Stimulated activated CD4-positive, alpha-beta T cell treated with anti-CD3 and anti-CD28 coated beads, Interleukin-2, amount 100 ng/mL, for 24 hours (primary cell): ENCODE results near the gene AREL1.

Source experiments
- DNase-seq, 2 donors: peaks; one replicate each; pipeline ENCODE4 v3.0.0-alpha.2; 2020

Gene AREL1

DNA sequence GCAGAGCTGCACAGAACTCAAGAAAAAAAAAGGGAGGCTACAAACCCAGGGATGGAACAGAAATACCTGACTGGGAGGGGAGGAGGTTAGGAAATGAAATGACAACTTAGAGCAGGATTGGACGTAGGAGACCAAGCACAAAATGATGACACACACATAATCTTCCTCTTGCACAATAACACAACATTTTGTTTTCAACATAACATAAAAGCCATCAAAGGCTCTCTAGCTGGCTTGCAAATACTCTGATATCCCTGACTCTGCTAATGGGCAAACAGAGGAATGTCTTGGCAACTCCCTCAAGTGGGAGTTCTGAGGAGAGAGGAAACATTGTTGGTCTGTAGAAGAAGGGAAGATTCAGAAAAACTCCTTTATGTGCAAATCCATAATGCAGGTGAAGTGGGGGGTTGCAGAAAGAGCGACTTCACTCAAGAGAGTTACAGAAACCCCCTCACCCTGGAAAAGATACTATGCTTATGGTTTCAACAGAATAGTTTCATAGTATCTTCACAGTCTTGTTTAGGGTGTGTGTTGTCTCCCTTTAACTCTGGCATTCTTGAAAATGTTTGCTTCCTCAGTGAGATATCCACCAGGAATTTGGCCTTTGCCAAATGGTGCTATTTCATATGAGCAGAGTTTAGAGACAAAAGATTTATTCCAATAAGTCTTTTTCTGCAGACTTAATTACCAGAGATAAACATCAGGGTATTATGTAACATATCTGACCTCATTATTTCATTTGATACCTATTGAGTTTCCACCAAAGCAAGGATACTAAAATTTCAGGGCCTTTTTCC, 57.1 kb downstream of the AREL1 start:
- no peak for DNase-seq

DNA sequence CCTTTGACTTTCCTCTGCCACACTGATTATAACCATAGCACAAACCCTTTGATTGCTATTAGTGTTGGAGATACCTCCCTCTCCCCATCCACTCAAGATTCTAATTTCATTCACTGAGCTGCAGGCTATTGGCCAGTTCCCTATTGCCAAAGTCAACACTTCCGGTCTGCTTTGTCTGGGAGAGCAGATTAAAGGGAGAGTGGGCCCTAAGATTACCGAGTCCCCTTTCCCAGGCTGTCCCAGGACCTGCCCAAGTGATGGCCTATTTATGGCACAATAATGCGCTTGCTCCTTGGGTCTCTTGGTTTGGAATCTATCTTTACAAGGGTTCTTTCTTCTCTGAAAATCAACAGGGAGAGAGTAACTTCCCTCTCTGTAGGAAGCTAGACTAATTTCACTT, 57.9 kb downstream of the AREL1 start:
- no peak for DNase-seq

DNA sequence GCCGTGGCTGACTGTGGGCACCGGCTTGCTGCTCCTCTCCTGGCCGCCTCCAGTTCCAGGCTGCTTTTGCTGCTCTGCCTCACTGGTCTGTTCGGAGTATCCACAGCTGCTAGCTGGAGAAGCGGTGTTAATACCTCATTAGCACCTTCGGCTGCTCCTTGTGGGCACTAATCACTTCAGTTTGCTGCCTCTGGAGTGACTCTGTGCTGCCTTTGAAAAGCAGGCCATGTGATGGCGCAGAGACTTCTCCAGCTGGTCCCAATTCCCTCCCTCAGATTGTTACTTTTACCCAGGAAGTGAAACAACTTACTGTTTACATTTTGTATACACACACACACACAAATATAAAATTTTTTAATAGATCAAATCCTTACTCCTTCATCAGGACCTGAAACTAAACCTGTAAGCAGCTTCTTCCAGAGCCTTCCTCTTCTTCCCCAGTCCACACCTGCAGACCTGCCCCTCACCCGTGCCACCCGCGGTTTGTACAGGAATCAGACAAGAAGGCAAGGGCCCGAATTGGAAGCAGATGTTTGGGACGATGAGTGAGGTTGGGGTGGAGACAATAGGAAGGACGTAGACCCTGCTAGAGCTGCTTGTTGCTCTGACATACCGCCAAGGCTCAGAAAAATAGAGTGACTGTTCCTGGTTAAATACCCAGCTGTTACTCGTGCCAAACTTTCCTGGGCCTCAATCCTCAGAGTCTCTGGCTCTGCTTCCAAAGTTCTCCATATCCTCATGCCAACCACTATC, 59.3 kb downstream of the AREL1 start:
- DNase-seq = no peak

DNA sequence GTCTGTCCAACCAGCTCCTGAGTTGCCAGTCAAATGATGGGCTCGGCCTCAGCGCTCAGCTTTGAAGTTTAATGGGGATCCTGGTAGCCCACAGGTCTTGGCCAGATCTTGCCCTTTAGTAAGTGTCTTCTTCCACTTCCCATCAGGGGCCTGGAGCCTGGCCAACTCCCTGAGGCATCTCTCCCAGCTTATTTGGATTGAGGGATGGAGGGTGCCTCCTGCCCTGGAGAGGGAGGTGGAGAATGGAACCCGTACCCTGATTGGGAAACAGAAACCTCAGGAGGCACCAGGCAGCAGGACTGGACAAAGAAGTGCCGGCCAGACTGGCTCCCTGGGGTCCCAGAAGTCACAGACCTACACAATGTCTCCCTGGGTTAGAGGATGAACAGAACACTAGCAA, 60.3 kb downstream of the AREL1 start:
- no peak for DNase-seq

DNA sequence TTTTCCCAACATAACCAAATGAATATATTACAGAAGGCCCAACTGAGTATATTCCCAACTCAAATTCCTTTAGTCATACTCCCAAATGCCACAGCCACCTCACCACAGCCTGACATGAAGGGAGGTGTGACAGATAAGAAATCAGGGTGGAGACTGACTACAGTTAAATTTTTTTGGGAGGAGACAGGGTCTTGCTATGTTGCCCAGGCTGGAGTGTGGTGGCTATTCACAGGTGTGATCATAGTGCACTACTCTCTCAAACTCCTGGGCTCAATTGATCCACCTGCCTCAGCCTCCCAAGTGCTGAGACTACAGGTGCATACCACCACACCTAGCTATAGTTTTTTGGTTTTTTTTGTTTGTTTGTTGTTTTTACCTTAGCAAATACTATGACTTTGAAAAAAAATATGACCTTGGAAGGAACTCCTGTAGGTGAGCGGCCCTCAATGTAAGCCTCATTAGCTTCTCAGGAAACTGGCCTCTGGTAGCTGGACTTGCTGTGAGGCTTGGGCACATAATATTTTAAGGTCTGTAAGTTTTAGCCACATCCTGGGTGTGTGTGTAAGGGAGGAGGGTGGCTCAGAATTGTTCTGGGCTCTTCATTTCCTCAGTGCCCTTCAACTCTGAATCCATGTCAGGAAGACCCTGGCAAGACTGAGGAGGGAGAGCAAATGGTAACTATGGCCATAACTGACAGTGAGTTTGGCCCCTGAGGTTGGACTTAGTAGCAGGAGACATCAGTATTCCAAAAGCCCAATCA, 61.8 kb downstream of the AREL1 start:
- no peak for DNase-seq

DNA sequence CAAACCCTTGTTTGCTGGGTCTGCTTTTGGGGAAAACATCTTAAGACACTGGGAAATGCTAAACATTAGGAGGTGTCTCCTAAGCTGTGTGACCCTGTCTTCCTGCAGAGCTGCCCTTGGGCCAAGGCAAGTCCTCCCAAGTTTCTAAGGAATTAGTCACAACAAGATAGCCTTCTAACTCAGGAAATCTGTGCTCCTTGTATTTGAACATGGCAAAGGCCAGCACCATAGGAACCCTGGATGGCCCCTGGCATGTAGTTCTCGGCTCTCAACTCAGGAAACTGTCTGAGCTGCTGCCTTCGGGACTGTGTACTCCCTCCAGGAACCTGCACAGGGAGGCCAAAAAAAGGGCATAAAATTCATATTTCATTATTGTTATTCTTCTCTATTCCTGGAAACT, 63.2 kb downstream of the AREL1 start:
- no peak for DNase-seq

DNA sequence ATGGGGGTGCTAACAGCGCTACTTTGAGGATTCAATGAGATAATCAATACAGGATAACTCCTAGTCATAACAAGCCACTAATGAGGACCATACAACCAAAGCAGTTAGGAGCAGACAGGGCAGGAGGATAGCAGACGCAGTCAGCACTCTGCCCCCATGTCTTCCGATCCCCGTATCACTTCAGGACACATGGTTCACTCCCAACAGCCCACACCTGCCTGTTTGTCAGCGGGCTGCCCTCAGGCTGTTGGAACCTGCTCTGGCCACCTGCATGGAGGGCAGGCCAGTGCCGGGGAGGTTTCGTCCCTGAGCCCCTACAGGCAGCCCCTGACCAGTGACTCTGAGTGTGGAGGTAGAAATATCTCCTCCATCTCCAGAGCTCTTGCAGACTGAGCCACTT, 63.7 kb downstream of the AREL1 start:
- DNase-seq = no peak

DNA sequence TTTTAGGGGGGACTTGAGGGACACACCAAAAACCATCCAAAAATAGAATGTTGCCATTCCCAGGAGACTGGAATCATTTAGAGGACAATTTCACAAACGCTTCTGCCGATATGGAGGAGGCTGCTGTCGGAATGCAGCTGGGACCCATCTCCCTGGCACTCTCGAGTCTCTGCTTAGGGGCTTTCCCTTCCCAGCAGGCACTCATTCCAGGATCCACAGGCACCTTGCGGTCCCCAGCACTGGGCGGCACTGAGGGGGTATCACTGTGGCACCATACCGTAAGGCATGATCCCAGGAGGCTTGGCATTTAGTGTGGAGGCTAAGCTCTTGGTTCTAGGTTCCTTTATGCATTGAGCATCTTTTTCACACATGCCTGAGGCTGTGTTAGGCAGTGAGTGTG, 64.3 kb downstream of the AREL1 start:
- no peak for DNase-seq

DNA sequence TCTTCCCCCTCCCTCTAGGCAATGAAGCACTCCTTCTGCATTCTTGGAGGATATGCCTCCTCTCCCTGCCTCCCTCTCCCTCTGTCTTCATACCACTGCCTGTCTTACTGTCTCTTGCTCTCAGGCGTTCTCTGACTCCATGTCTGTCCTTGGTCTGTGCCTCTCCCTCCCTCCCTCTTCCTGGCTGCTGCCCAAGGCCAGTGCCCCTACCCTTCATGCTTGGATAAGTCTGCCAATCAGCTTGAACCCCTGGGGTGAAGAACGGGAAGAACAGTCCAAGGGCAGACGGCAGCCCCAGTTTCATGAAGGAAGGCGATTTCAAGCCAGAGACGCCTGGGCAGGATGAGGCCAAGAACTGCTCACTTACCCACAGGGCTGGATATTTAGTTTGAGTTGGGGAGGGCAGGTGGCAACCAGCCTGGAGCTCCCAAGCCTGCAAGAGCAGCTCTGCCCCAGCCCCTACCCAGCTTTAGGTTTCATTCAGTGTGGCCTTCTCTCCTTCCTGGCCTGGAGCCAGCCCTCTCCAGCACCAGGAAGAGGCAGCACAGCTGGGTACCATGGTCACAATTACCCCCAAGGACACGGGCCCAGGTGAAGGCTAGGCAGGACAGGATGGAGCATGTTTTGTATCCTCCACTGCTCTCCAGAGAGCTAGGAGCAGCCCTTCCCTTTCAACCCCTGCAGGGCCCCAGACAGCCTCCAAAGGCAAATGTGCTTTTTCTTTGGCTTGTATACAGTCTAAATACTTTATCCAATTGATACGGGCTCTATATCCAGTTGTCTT, 65.0 kb downstream of the AREL1 start:
- DNase-seq = no peak

DNA sequence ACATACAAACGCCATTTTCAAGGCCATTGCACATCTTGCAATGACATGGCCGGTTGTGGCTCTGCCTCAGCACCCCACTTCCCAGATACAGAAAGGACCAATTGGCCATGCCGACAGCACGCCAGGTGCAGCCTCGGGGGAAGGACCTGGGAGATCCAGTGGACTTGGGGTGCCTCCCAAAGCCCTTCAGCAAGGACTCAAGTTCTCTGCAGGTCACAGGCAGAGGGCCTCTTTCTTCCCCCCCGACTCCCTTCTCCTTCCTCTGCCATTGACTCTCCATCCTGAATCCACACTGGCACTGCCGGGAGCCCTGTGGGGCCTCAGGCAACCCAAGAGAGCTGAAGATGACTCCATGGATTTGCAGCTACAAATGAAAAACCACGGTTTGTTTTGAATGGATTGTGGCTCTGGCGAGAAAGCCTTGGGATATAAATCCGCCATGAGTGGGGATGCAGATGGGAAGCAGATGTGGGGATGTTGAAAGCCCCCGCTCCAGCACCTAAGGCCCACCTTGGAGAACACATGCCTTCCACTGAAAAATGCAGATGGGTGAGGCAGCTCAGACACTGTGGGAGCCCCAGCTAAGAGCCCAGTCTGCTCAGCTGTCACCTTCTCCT, 65.7 kb downstream of the AREL1 start:
- DNase-seq = no peak

DNA sequence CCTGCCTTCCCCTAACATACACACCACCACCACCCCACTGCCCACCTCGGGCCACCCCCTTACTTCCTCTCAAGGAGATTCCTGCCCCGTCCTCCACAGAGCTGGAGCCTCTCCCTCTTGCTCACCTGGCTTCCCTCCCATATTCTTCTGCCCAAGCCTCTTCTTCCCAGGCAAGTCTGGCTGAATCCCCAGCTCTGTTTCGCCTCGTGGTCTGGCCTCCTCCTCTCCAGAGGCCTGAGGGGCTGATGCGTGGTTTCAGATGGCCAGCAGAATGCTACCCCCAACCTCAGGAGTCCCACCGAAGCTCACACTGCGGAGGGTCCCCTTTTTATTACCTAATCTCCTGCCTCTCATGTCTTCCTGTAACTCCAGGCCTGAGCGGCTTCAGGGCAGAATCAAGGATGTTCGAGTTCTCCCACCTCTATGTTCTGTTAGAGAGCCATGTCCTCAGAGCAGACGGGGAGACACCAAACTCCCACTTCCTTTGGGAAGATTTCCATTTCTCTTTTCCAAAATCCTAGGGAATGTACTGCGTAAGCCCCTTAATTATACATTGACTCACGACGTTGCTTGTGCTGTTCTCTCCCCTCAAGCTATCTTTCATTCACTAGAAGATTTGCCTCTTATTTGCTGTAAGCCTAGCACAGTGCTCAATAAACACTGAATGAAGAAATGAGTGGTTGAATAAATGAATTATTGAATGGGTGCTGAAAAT, 67.0 kb downstream of the AREL1 start:
- DNase-seq = no peak

DNA sequence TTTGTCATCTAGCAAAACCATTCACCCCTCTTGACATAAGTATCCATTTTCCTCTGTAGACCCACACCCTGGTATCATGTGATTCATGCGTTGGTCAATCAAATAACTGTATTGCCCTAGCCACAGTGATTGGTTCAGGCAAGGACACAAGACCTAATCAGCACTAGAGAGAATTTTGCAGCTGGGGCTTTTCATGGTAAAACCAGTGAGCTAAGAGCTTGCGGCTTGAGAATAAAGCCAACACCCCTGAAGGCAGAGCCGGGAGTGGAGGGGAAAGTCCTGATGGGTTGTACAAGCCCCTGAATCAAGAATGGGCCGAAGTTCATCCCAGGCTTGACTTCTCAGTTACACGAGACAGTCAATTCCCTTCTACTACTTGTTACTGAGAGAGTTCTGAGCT, 67.6 kb downstream of the AREL1 start:
- DNase-seq = no peak

DNA sequence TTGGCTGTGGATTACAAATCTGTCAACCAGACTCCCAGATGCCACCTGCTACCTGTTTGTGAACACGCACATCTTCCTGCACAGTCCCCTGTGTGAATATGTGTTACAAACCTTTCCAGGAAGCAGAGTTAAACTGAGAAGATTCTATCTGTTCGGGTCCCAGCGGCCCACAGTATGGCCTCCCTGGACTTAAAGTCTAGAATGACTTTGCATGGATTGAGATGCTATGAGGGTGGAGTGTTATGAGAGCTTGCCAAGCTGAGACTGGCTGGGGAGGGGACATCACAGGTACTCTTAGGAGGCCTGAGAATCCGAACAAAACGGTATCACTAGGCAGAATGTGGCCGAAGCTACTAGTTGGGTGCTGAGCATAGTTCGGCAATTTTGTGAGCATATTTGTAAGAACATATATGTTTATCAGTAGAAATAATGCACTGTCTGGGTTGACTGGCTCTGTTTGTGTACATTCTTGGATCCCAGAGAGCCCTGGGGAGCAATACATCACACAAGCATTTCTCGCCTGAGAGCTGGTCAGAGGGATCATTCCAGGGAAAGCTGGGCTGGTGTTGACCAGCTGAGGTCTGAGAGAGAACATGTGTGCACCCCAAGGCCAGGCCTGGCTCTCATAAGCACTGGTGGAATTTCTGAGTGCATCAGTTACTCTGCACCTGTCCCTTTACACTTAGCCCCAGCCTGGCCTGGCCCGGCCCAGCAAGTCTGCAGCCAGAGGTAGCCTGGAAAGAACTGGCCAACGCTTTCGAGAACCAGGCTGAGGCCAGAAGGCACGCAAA, 71.1 kb downstream of the AREL1 start:
- DNase-seq = no peak

DNA sequence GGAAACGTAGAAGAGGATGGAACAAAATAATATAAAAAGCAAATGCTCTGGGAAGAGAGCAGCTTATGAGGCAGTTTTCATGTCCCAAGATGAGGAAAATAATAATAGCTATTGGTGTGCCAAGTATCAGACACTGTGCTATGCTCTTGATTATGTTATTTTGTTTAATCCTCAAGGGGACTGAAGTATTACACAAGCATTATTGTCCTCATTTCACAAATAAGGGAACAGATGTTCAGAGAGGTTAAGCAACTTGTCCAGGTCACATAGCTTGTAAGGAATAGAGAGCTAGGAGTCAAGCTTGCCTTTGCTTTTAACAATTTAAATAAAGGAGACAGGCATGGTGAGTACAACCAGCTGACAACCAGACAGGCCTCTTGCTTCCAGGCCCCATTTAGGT, 73.9 kb downstream of the AREL1 start:
- DNase-seq = no peak

DNA sequence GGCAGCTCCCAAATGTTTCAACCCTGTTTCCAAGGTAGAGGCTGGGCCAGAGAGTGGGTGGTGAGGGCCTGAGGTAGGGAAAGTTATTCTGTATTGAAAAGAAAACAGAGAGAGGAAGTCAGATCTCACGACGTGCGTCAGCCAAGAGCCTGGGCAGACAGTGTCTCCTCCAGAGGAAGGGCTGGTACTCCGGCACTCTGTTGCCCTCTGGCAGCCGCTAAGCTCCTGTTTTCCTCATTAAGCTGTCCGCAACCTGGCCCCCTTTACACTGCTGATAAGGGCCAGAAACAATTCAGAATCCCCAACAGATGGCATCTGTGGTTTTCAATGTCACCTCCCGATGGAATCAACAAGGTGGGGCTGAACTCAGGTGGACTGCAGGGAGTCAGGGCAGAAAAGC, 74.8 kb downstream of the AREL1 start:
- DNase-seq = no peak

DNA sequence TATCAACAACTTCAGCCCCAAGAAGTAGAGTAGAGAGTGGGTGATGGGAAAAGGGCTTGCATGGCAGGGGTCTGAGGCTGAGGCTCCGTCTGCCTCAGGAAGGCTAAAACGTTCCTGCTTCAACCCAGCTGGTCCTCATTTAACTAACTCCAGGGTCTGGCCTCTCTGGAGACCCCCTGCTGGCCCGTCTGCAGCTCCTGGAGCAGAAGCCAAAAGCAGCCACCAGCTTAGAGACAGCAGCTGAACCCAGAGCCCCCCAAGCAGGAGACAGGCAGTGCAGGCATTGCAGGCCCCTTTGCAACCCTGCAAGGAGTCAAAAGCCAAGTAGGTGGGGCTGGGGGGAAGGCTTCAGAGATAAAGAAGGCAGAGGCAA, 75.7 kb downstream of the AREL1 start:
- DNase-seq = no peak

DNA sequence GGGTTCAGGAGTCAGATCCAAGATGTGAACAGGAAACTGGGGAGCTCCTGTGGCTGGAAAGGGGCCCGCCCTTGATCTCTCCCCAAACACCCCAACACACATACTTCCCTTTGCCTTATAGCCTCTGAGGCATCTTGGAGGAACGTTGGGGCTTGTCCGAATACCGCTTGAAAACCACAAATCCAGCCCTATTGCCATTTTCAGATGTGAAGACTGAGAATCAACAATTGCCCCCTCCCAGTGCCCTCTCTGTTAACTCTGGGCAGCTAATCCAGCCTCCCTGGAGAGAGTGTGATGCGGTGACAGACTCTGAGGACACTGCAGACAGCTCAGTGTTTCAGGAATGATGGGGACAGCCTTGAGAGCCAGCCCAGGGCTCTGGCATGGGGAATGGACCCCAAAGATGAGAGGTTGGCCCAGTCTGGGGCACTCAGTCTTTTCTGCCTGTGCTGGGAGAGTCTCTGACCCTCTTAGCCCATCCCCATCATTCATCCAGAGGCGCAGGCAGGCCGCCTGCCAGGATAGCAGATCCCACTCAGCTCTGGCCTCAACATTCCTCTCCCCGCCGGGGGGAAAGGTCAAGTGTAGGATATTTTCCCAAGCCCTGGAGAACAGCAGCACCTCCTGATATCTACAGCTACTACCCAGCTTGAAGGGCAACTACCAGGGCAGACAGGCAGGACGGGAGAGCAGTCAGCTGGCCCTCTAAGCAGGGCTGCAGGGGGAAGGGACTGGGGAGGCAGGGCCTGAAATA, 76.3 kb downstream of the AREL1 start:
- DNase-seq = no peak

DNA sequence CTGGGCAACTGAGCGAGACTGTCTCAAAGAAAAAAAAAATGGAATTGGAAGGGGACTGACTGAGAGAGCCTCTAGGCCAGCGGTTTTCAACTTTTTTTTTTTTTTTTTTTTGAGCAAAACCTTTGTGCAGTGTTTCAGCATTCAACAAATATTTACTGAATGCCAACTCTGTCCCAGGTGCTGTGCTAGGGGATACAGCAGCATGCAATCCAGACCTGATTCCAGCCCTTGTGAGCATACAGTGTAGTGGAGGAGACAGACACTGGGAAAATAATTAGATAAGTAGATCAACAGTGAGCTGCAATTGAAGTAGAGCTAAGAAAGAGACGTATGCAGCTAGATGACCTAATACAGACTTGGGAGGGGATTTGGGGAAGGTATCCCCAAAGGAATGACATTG, 77.0 kb downstream of the AREL1 start:
- no peak for DNase-seq

DNA sequence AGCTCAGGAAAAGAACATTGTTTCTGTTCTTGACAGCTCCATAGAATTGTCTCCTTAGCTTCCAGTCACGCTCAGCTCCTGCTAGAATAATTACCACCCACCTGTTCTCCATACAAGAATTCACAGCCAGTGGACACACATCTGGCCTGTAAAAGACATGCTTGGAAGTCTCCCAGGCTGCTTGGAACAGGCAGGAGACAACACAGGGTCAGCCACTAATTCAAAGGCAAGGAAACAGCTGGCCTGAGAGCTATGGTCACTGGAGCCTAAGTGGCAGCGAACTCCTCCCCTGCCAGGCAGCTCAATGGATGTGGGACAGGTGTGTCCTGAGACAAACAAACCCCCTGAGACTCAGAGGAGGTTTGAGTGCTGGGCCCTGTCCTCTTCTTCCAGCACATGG, 77.9 kb downstream of the AREL1 start:
- DNase-seq = no peak

DNA sequence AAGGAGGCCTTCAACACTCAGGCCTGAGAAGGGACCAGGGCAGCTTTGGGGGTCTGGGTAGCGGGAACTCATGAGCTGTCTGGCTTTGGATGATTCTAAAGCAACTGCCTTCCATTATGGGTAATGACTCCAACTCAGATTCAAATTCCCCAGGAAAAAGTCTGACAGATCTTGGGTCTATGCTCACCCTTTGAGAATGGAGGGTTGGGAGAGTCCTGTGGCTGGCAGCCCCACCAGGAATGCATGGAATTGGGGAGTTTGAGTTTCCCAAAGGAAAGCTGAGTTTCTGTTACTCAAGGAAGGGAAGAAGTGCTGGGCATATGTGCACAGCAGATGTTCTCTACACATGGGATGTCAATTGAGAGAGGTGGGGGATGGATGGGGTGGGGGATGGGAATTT, 78.4 kb downstream of the AREL1 start:
- DNase-seq = no peak
